Endodermal cell (in vitro differentiated cells): Measurements from ENCODE around the gene PCOLCE2. TPM values are rescaled to one million over a fixed set of nuclear protein-coding genes. Genes with fewer than 3 reads are reported as not detected.

Source experiments
- DNase-seq: peaks from one replicate; pipeline ENCODE4 v3.0.0-alpha.2; 2017
- H3K27ac ChIP-seq: 2 replicates; pipeline ENCODE4 v1.5.1; 2013; ENCODE audit warnings: mild to moderate bottlenecking, low read depth, low read length, moderate library complexity
- H3K27me3 ChIP-seq: 2 replicates; pipeline ENCODE4 v1.6.1; 2013; ENCODE audit warnings: mild to moderate bottlenecking, low read length, moderate library complexity; ENCODE audit not compliant: insufficient read depth, control insufficient read depth, poor library complexity, severe bottlenecking
- H3K36me3 ChIP-seq: 2 replicates; pipeline ENCODE4 v1.7.0; 2013; ENCODE audit warnings: mild to moderate bottlenecking, low read length, moderate library complexity; ENCODE audit not compliant: control insufficient read depth, insufficient read depth
- H3K4me1 ChIP-seq: one replicate; pipeline ENCODE4 v1.7.0; 2013; ENCODE audit warnings: low read length; ENCODE audit not compliant: control insufficient read depth, insufficient read depth
- H3K4me3 ChIP-seq: 2 replicates; pipeline ENCODE4 v1.5.1; 2013; ENCODE audit warnings: mild to moderate bottlenecking, low read length, moderate library complexity
- H3K9ac ChIP-seq: 2 replicates; pipeline ENCODE4 v1.6.1; 2013; ENCODE audit warnings: mild to moderate bottlenecking, low read length, moderate library complexity; ENCODE audit not compliant: poor library complexity, severe bottlenecking; ENCODE audit errors: extremely low read depth
- H3K9me3 ChIP-seq: 2 replicates; pipeline ENCODE4 v1.6.1; 2013; ENCODE audit warnings: mild to moderate bottlenecking, low read length, moderate library complexity; ENCODE audit not compliant: control insufficient read depth
- H3K27ac Mint-ChIP-seq: 2 replicates; pipeline ENCODE4 v1.8.0; 2020; ENCODE audit warnings: mixed read lengths
- H3K27me3 Mint-ChIP-seq: 2 replicates; pipeline ENCODE4 v1.8.0; 2021; ENCODE audit warnings: mild to moderate bottlenecking, mixed read lengths; ENCODE audit not compliant: insufficient read depth
- H3K36me3 Mint-ChIP-seq: 2 replicates; pipeline ENCODE4 v1.8.0; 2020; ENCODE audit warnings: low read depth, mixed read lengths
- H3K4me1 Mint-ChIP-seq: 2 replicates; pipeline ENCODE4 v1.8.0; 2020; ENCODE audit warnings: mixed read lengths
- H3K4me3 Mint-ChIP-seq: 2 replicates; pipeline ENCODE4 v1.8.0; 2020; ENCODE audit warnings: mild to moderate bottlenecking, moderate library complexity, mixed read lengths
- H3K9me3 Mint-ChIP-seq: 2 replicates; pipeline ENCODE4 v1.8.0; 2020; ENCODE audit warnings: mild to moderate bottlenecking, mixed read lengths
- CTCF ChIP-seq: fragments of 200-600 bp; sonication (generic); conservative IDR thresholded peaks from 2 replicates; pipeline ENCODE4 v1.5.0; 2021; ENCODE audit warnings: antibody characterized with exemption, mild to moderate bottlenecking
- WGBS, 2 experiments: methylation state at CpG; one replicate each; pipeline versions ENCODE4 v1.1.5 to v1.1.7; 2013; ENCODE audit warnings: missing lambda C conversion rate in 2 of 2, mixed read lengths in 1 of 2; ENCODE audit not compliant: insufficient coverage in 1 of 2, insufficient read length in 1 of 2; 5-methylcytosine and 5-hydroxymethylcytosine counted together
- total RNA-seq, 2 donors: library from RNA; stranded (reverse); fragmentation: NEBNext Ultra II Directional in 1 of 2; extraction: Animal tissue kit (Norgen Biotek cat#: 25700) in 1 of 2; gene quantifications; 2 replicates in 1 of 2; 3 replicates in 1 of 2; pipeline ENCODE4 v1.2.1, GENCODE V29; 2021

PCOLCE2 gene
- total RNA-seq, 2 donors from 2014 or later, result 17.0 to 18.0 TPM

- no peak overlapping the region for H3K9ac ChIP-seq
- no peak overlapping the region for H3K4me3 ChIP-seq
- H3K9me3 Mint-ChIP-seq, result no peaks in the 10 kb centered on the region
- no peaks in the 10 kb centered on the region for H3K9me3 ChIP-seq
- no peak for DNase-seq
- TF ChIP-seq CTCF, result no peak
- 91 to 94% methylated on average over 1 of the region's 1 CpG for WGBS, 2 experiments
- H3K4me1 ChIP-seq, result no peaks in the 10 kb centered on the region
- no peak overlapping the region for H3K27ac ChIP-seq
- H3K27ac Mint-ChIP-seq, result no peak overlapping the region
- H3K27me3 ChIP-seq, result no peaks in the 10 kb centered on the region
- no peaks in the 10 kb centered on the region for H3K36me3 ChIP-seq
- peaks cover 7% of the 10 kb centered on the region for H3K27me3 Mint-ChIP-seq
- H3K4me3 Mint-ChIP-seq, result no peak overlapping the region
- peaks cover 9% of the 10 kb centered on the region for H3K4me1 Mint-ChIP-seq
- no peaks in the 10 kb centered on the region for H3K36me3 Mint-ChIP-seq
Measured at GRCh38 chr3:142907996-142908395, 19.1 kb upstream of the PCOLCE2 start.

GRCh38 chr3:142904639-142905436, 16.0 kb upstream of the PCOLCE2 start:
- Histone ChIP-seq H3K36me3 (no peaks in the 10 kb centered on the region), H3K27ac (no peak overlapping the region), H3K9me3 (no peaks in the 10 kb centered on the region), H3K27me3 (no peaks in the 10 kb centered on the region), H3K9ac (no peak overlapping the region), H3K4me1 (no peaks in the 10 kb centered on the region), H3K4me3 (no peak overlapping the region)
- TF ChIP-seq CTCF, result peak; percentile 69
- DNase-seq, result peak; percentile 68
- H3K9me3 Mint-ChIP-seq, result no peaks in the 10 kb centered on the region
- 81 to 82% methylated on average over 7 to 11 of the region's 11 CpGs for WGBS, 2 experiments
- H3K36me3 Mint-ChIP-seq, result no peaks in the 10 kb centered on the region
- H3K4me1 Mint-ChIP-seq, result peaks cover 5% of the 10 kb centered on the region
- peak overlapping the region; percentile 74 for H3K27ac Mint-ChIP-seq
- no peak overlapping the region for H3K4me3 Mint-ChIP-seq
- H3K27me3 Mint-ChIP-seq, result no peaks in the 10 kb centered on the region

GRCh38 chr3:142902356-142902755, 13.5 kb upstream of the PCOLCE2 start:
- Mint-ChIP-seq H3K9me3 (no peaks in the 10 kb centered on the region), H3K4me1 (peaks cover 5% of the 10 kb centered on the region), H3K4me3 (no peak overlapping the region), H3K27ac (no peak overlapping the region), H3K27me3 (no peaks in the 10 kb centered on the region), H3K36me3 (no peaks in the 10 kb centered on the region)
- no peaks in the 10 kb centered on the region for H3K36me3 ChIP-seq
- H3K9me3 ChIP-seq, result no peaks in the 10 kb centered on the region
- H3K27me3 ChIP-seq, result no peaks in the 10 kb centered on the region
- DNase-seq, result no peak
- no peak overlapping the region for H3K9ac ChIP-seq
- no peak overlapping the region for H3K4me3 ChIP-seq
- TF ChIP-seq CTCF, result no peak
- no peaks in the 10 kb centered on the region for H3K4me1 ChIP-seq
- 80% methylated on average over 1 of the region's 2 CpGs; no CpG with 5 or more reads in 1 of the 2 experiments for WGBS, 2 experiments
- H3K27ac ChIP-seq, result no peak overlapping the region
